Epithelial cell of proximal tubule (primary cell): ENCODE data around the gene PDE6G. TPM values are rescaled to one million over a fixed set of nuclear protein-coding genes. Genes with fewer than 3 reads are reported as not detected.

ENCODE experiments used
- DNase-seq: peaks from one replicate; pipeline ENCODE4 v3.0.0-alpha.2; 2011; ENCODE audit warnings: low read depth
- H3K4me3 ChIP-seq: 2 replicates; pipeline ENCODE4 v1.5.1; 2011; ENCODE audit warnings: low read depth, mild to moderate bottlenecking, low read length
- total RNA-seq: library from RNA; depleted of rRNA; stranded (reverse); fragments of >200 nt; gene quantifications from 2 replicates; pipeline ENCODE4 v1.2.3, GENCODE V29; 2015
- TF ChIP-seq, protein P1 (sequence below): conservative IDR thresholded peaks from 2 replicates; pipeline ENCODE4 v1.5.1; 2012; ENCODE audit warnings: low read depth, mild to moderate bottlenecking, low read length

The PDE6G gene
- total RNA-seq, 1 donor from 2014 or later: 23.5 TPM

DNA sequence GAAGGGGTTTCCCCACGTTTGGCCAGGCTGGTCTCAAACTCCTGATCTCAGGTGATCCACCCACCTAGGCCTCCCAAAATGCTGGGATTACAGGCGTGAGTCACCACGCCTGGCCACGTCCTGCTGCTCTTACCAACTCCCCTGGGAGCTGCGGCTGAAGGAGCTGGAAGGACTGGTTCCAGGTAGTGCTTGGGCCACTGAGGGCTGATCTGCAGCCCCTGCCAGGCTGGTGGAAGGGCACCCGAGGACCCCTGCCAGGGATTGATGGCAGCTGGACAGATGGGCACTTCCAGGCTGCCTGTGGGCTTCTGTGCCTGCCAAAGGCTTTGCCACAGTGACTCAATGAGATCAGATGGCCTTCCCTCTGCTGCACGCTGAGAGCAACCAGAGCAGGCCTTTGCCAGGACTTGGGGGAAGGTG, 7.7 kb upstream of the PDE6G start:
- H3K4me3 ChIP-seq: no peak overlapping the region
- no peak for DNase-seq
- TF ChIP-seq, protein P1, sequence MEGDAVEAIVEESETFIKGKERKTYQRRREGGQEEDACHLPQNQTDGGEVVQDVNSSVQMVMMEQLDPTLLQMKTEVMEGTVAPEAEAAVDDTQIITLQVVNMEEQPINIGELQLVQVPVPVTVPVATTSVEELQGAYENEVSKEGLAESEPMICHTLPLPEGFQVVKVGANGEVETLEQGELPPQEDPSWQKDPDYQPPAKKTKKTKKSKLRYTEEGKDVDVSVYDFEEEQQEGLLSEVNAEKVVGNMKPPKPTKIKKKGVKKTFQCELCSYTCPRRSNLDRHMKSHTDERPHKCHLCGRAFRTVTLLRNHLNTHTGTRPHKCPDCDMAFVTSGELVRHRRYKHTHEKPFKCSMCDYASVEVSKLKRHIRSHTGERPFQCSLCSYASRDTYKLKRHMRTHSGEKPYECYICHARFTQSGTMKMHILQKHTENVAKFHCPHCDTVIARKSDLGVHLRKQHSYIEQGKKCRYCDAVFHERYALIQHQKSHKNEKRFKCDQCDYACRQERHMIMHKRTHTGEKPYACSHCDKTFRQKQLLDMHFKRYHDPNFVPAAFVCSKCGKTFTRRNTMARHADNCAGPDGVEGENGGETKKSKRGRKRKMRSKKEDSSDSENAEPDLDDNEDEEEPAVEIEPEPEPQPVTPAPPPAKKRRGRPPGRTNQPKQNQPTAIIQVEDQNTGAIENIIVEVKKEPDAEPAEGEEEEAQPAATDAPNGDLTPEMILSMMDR: no peak

DNA sequence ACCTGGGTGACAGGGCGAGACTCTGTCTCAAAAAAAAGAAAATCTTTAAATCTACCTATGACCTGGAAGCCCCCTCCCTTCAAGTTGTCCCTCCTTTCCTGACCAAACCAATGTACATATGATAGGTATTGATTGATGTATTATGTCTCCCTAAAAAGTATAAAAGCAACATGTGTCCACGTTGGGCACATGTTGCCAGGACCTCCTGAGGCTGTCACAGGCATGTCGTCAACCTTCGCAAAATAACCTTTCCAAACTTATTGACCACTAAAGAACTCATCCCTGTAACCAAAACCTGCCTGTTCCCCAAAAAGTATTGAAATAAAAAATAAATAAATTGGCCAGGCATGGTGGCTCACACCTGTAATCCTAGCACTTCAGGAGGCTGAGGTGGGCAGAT, 5.7 kb upstream of the PDE6G start:
- no peak for DNase-seq
- no peak overlapping the region for H3K4me3 ChIP-seq
- TF ChIP-seq, protein P1: no peak

DNA sequence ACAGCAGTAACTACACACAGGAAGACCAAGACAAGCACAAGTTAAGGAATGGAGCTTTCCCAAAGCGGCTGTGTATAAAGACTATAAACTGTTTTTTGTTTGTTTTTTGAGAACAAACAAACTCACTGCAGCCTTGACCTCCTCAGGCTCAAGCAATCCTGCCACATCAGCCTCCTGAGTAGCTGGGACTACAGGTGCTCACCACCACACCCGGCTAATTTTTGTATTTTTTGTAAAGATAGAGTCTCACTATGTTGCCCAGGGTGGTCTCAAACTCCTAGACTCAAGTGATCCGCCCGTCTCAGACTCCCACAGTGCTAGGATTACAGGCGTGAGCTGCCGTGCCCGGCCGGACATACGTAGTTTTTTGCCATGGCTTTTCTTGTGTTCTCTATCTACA, 4.1 kb upstream of the PDE6G start:
- H3K4me3 ChIP-seq: no peak overlapping the region
- TF ChIP-seq, protein P1: no peak
- no peak for DNase-seq

DNA sequence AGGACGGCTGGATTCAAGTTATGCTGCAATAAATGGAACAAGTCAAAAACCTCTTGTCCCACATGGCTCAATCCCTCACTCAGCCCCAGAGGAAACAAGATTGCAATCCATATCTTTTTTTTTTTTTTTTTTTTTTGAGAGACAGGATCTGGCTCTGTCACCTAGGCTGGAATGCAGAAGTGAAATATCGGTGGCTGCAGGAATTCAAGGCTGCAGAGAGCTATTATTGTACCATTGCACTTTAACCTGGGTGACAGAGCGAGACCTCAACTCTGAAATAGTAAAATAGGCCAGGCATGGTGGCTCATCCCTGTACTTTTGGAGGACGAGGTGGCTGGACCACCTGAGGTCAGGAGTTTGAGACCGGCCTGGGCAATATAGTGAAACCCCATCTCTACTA, 2.7 kb upstream of the PDE6G start:
- TF ChIP-seq, protein P1: no peak

DNA sequence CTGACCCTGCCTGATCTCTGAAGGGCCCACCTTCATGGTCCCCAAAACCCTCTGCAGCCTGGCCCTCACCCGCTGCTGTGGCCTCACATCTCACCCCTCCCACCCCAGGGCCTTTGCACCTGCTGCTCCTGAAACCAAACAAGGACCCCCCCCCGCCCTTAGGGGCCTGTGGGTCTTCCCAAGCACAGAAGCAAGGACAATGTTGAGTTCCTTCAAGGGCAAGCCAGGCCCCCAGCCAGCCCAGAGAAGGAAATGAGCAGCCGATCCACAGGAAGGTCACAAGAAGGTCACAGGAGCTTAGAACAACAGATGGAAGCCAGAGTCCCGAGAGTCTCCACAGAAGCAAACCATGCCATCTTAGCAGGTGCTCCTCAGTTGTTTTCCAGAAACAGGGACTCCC, 493 bp upstream of the PDE6G start:
- TF ChIP-seq, protein P1: no peak
- no peak overlapping the region for H3K4me3 ChIP-seq
- no peak for DNase-seq

More for the DNA sequence above, 2.7 kb upstream of the PDE6G start:
- DNase-seq: no peak
- H3K4me3 ChIP-seq: no peak overlapping the region

DNA sequence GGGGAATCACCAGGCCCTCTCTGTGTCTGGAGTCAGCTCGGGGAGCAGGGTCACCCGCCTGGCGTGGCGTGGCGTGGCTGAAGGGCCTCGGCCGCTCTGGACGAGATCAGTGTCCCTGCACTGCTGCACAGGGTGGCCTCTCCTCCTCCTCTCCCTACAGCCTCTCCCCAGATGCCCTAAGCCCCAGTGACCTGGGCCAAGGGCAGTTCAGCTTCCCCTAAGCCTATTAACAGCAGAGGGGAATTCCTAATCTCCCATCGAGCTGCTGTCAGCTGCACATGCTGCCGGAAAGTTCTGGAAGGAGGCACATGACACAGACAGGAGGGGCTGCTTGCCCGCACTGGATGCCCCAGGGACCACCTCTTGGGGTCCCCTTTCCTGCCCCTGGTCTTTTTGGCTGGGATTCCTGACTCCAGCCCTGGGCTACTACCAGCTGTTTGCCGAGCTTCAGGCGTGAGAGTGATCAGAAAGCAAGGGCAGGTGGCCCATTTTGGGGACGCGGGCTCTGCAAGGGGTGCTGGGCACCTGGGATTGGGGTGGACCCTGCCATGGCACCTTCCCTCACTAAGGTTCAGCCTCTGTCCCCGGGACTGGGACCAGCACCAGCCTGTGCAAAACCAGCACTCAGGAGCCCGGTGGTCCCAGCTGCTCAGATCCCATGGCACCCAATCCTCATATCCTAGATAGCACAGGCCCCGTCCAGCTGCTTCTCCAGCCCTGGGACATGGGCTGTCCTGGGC, 794 bp downstream of the PDE6G start:
- H3K4me3 ChIP-seq: no peak overlapping the region
- TF ChIP-seq, protein P1: no peak
- DNase-seq: no peak
